Trophoblast cell (in vitro differentiated cells and primary cell): ENCODE data around the gene LZTS3. TPM values are rescaled to one million over a fixed set of nuclear protein-coding genes. Genes with fewer than 3 reads are reported as not detected.
"Not testable (repeated sequence)": the region's sequence is repeated elsewhere in the genome, so short reads cannot be mapped to it uniquely, and the experiment has no call there.

ENCODE experiments used
- DNase-seq, 2 donors: peaks; one replicate each; pipeline ENCODE4 v3.0.0-alpha.2; 2016
- H2AFZ ChIP-seq: 2 replicates; pipeline ENCODE4 v1.6.1; 2013; ENCODE audit warnings: low read length, moderate library complexity, mild to moderate bottlenecking; ENCODE audit not compliant: insufficient read depth, poor library complexity
- H2AK5ac ChIP-seq: 2 replicates; pipeline ENCODE4 v1.6.1; 2013; ENCODE audit warnings: mild to moderate bottlenecking, low read length
- H2BK120ac ChIP-seq: 2 replicates; pipeline ENCODE4 v1.6.1; 2013; ENCODE audit warnings: low read length, mild to moderate bottlenecking, moderate library complexity; ENCODE audit not compliant: insufficient read depth, poor library complexity
- H2BK12ac ChIP-seq: 2 replicates; pipeline ENCODE4 v1.6.1; 2013; ENCODE audit warnings: mild to moderate bottlenecking, low read length, moderate library complexity
- H2BK5ac ChIP-seq: 2 replicates; pipeline ENCODE4 v1.6.1; 2013; ENCODE audit warnings: low read length, low read depth, moderate library complexity, mild to moderate bottlenecking; ENCODE audit not compliant: poor library complexity
- H3K14ac ChIP-seq: 2 replicates; pipeline ENCODE4 v1.6.1; 2013; ENCODE audit warnings: mild to moderate bottlenecking, low read length
- H3K18ac ChIP-seq: 2 replicates; pipeline ENCODE4 v1.6.1; 2013; ENCODE audit warnings: mild to moderate bottlenecking, low read length
- H3K23ac ChIP-seq: 2 replicates; pipeline ENCODE4 v1.6.1; 2013; ENCODE audit warnings: low read length
- H3K27ac ChIP-seq: 2 replicates; pipeline ENCODE4 v1.5.1; 2013; ENCODE audit warnings: low read depth, mild to moderate bottlenecking, inconsistent platforms, low read length, moderate library complexity
- H3K27me3 ChIP-seq: 2 replicates; pipeline ENCODE4 v1.6.1; 2013; ENCODE audit warnings: inconsistent platforms, mild to moderate bottlenecking, low read length, moderate library complexity; ENCODE audit not compliant: insufficient read depth
- H3K36me3 ChIP-seq, 2 experiments: 1 replicate in 1 of 2; 2 replicates in 1 of 2; pipeline ENCODE4 v1.6.1; 2013; ENCODE audit warnings: low read length in 2 of 2, mild to moderate bottlenecking in 2 of 2, moderate library complexity in 1 of 2; ENCODE audit not compliant: insufficient read depth in 2 of 2, control insufficient read depth in 1 of 2
- H3K4ac ChIP-seq: 2 replicates; pipeline ENCODE4 v1.6.1; 2013; ENCODE audit warnings: low read depth, mild to moderate bottlenecking, low read length, moderate library complexity
- H3K4me1 ChIP-seq, 2 experiments: 1 replicate in 1 of 2; 2 replicates in 1 of 2; pipeline ENCODE4 v1.6.1; 2013; ENCODE audit warnings: low read length in 2 of 2, mild to moderate bottlenecking in 2 of 2, moderate library complexity in 1 of 2; ENCODE audit not compliant: insufficient read depth in 2 of 2, control insufficient read depth in 1 of 2
- H3K4me2 ChIP-seq: 2 replicates; pipeline ENCODE4 v1.6.1; 2013; ENCODE audit warnings: inconsistent platforms, mild to moderate bottlenecking, low read length, moderate library complexity
- H3K4me3 ChIP-seq: 2 replicates; pipeline ENCODE4 v1.5.1; 2013; ENCODE audit warnings: mild to moderate bottlenecking, low read depth, low read length, inconsistent platforms
- H3K79me1 ChIP-seq: one replicate; pipeline ENCODE4 v1.6.1; 2013; ENCODE audit warnings: low read length
- H3K79me2 ChIP-seq: 2 replicates; pipeline ENCODE4 v1.6.1; 2013; ENCODE audit warnings: low read length, mild to moderate bottlenecking; ENCODE audit not compliant: control insufficient read depth, insufficient read depth, poor library complexity
- H3K9ac ChIP-seq: 2 replicates; pipeline ENCODE4 v1.6.1; 2013; ENCODE audit warnings: mild to moderate bottlenecking, low read length
- H3K9me3 ChIP-seq: 2 replicates; pipeline ENCODE4 v1.6.1; 2013; ENCODE audit warnings: low read depth, mild to moderate bottlenecking, control low read depth, inconsistent platforms, low read length; ENCODE audit not compliant: insufficient read depth
- H4K12ac ChIP-seq: 2 replicates; pipeline ENCODE4 v1.6.1; 2013; ENCODE audit warnings: low read depth, mild to moderate bottlenecking, low read length, moderate library complexity
- H4K8ac ChIP-seq: 2 replicates; pipeline ENCODE4 v1.6.1; 2013; ENCODE audit warnings: low read depth, mild to moderate bottlenecking, low read length, moderate library complexity
- H4K91ac ChIP-seq: one replicate; pipeline ENCODE4 v1.6.1; 2013; ENCODE audit warnings: low read depth, mild to moderate bottlenecking, low read length, moderate library complexity
- WGBS: extraction: QIAGEN DNeasy Blood & Tissue Kit; methylation state at CpG from one replicate; pipeline ENCODE4 v1.1.7; 2013; ENCODE audit warnings: missing lambda C conversion rate; ENCODE audit not compliant: insufficient read length, insufficient coverage; ENCODE audit errors: extremely low coverage; 5-methylcytosine and 5-hydroxymethylcytosine counted together
- polyA plus RNA-seq: library from polyadenylated mRNA; stranded (reverse); fragments of 200-250 nt; gene quantifications from 2 replicates; pipeline ENCODE4 v1.2.3, GENCODE V29; 2013

Gene LZTS3
- polyA plus RNA-seq: 5.7 and 6.3 TPM in 2 replicates

DNA sequence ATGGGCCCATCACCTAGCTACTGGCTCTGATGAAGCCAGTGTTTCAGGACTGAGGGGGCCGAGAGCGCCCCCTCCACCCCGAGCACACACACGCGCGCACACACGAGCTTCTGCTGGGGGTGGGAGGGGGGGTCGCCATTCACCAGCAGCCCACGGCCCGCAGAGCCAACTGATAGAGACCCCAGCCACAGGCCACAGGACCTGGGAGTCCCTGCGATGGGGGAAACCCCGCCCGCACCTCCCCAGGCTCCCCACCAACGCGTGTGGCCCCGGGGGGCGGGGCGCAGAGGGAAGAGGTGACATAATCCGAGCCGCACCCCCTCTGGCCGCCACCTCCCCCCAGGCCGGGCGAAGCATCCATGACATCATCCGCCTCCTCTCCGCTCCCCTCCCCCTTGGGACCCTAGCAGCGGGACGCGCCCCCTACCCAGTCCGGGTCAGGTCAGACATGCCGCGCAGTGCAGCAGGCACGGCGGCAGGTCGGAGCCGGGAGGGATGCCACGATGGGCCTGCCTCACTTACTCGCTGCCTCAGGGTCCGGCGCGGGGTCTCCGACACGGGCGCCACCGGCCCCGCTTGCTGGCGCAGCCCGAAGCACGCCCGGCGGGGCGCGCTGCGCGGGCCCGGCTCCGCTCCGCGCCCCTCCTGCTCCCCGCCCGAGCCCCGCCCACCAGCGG, at the start of gene LZTS3:
LZTS3 (minus strand) TSS at position 617 of the 677 bp plus-strand sequence. CDS start 6,386 bp downstream, outside the sequence.
- no CpG with 5 or more reads among the region's 62 CpGs for WGBS
- Histone ChIP-seq H2BK5ac (peak within 1 kb of the TSS; percentile 67), H3K23ac (peak within 1 kb of the TSS; percentile 13), H3K9ac (peak within 1 kb of the TSS; percentile 89), H3K9me3 (no peaks in the 10 kb centered on the region), H3K36me3 (no peaks in the 10 kb centered on the region), H3K14ac (peak within 1 kb of the TSS; percentile 90), H2AFZ (peak within 1 kb of the TSS; percentile 98), H4K91ac (peak within 1 kb of the TSS; percentile 78), H3K27ac (peak within 1 kb of the TSS; percentile 46), H3K4me3 (peak within 1 kb of the TSS; percentile 99), H3K4me1 (peaks cover 7 to 9% of the 10 kb centered on the region in 2 experiments), H3K79me1 (peaks cover 19% of the 10 kb centered on the region), H2BK12ac (peak within 1 kb of the TSS; percentile 31), H3K4me2 (peak within 1 kb of the TSS; percentile 97), H3K79me2 (peaks cover 7% of the 10 kb centered on the region), H4K8ac (peak within 1 kb of the TSS; percentile 77), H3K4ac (peak within 1 kb of the TSS; percentile 2), H2AK5ac (peak within 1 kb of the TSS; percentile 88), H2BK120ac (peak within 1 kb of the TSS; percentile 88), H3K27me3 (no peaks in the 10 kb centered on the region), H4K12ac (peak within 1 kb of the TSS; percentile 94), H3K18ac (peak within 1 kb of the TSS; percentile 95)
- DNase-seq: peak in 1 of 2 donors; percentile 26

DNA sequence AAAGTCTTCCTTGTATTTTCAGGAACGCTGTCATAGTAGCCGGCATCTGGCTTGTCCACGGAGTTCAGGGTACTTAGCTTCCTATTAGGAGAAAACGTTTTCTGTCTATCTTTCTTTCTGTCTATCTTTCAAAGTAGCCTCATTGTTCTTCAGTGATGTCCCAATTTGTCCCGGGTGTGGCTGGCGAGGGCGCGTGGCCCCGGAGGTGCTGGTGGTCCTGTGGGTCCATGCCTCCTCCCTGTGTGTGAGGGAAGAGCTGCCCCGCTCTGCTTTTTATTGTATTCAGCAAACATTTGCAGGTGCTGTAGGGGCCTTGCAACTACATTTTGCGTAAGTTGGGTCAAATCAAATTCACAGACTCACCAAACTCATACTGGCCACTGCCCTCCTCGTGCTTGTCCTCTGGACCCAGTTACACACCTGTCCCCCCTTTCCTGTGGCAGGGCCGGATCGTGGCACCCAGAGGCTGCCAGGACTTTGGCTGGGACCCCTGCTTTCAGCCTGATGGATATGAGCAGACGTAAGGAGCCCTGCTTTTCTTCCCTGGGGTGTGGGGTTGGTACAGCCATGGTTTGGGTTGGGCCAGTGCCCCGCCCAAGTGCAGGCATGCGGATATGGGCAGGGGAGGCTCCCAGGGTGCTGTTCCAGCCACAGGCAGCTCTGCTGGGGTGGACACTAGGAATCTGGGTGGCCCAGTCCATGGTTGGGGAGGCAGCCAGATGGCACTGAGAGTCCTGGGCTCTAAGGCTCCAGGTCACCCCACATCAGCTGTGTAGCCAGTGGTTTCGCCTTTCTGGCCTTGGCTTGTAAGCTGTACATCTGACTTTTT, 48.3 kb upstream of the LZTS3 start:
- Histone ChIP-seq H3K36me3 (peaks cover 26 to 27% of the 10 kb centered on the region in 2 experiments), H2BK12ac (no peak overlapping the region), H3K4me3 (no peak overlapping the region), H2BK120ac (no peak overlapping the region), H4K8ac (no peak overlapping the region), H3K27me3 (no peaks in the 10 kb centered on the region), H3K14ac (no peak overlapping the region), H3K4me2 (no peak overlapping the region), H2BK5ac (no peak overlapping the region), H2AFZ (no peak overlapping the region), H4K91ac (no peak overlapping the region), H3K23ac (no peak overlapping the region), H4K12ac (no peak overlapping the region), H3K9me3 (peaks cover 2% of the 10 kb centered on the region), H3K4ac (no peak overlapping the region), H2AK5ac (no peak overlapping the region), H3K9ac (no peak overlapping the region), H3K79me2 (no peaks in the 10 kb centered on the region), H3K18ac (no peak overlapping the region), H3K79me1 (no peaks in the 10 kb centered on the region), H3K4me1 (peaks cover 0 to 2% of the 10 kb centered on the region in 2 experiments), H3K27ac (no peak overlapping the region)
- WGBS: no CpG with 5 or more reads among the region's 18 CpGs
- no peak for DNase-seq

DNA sequence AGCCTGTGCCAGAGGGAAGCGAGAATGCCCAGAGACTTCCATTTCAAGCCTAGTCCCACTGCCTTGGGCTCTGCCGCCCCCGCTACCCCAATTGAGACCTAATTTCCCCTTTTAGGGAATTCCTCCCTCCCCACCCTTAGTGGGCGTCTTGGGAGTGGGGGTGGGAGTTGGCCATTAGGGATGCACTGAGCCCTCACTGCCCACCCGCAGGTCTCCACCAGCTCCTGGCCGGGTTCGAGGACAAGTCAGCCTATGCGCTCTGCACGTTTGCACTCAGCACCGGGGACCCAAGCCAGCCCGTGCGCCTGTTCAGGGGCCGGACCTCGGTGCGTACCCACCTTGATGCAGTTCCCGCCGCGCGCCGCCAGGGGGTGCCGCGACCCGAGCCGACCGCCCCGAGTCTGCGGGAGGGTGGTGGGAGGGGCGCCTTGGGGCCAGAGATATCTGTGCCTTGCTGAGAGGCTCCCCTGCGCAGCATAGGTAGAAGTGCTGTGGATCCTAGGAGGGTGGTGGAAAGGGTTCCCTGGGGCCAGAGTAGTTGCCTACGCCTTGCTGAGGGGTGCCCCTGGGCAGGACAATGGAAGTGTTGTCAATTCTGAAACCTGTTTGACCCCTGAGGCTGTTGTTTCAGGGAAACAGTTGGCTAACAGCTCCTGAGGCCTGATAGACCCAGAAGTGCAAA, 45.1 kb upstream of the LZTS3 start:
- WGBS: no CpG with 5 or more reads among the region's 30 CpGs
- Histone ChIP-seq H2BK5ac (no peak overlapping the region), H3K79me1 (no peaks in the 10 kb centered on the region)

DNA sequence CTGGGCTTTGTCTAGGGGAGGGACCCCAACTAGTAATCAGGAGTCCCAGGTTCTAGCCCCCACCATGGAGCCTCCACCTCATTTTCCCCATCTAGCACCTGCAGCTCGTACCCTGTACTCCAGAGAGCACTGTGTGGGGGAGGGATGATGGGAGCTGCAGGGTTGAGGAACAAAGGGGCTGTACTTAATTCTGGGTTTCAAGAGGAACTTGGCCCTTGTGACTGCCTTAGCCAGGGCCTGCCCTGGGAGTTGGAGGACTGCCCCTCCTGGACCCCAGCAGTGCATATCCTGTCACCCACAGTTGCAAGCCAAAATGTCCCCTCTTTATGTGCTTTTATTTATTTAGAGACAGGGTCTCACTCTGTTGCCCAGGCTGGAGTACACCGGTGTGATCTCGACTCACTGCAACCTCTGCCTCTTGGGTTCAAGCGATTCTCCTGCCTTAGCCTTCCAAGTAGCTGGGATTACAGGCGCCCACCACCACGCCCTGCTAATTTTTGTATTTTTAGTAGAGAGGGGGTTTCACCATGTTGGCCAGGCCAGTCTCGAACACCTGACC, 42.1 kb upstream of the LZTS3 start:
- not testable (repeated sequence) for H2AK5ac ChIP-seq, H3K79me1 ChIP-seq, H4K8ac ChIP-seq, H3K4me1 ChIP-seq, H2BK12ac ChIP-seq, H3K27ac ChIP-seq, H3K79me2 ChIP-seq, H3K4me3 ChIP-seq, H4K91ac ChIP-seq, H3K27me3 ChIP-seq, H3K4me2 ChIP-seq, H2BK120ac ChIP-seq, H3K14ac ChIP-seq, H3K9ac ChIP-seq, H2BK5ac ChIP-seq, H3K9me3 ChIP-seq, H3K23ac ChIP-seq, DNase-seq, H3K4ac ChIP-seq, H4K12ac ChIP-seq, H3K18ac ChIP-seq, H2AFZ ChIP-seq
- H3K36me3 ChIP-seq: peaks cover 23 to 24% of the 10 kb centered on the region in 2 experiments
- no CpG with 5 or more reads among the region's 7 CpGs for WGBS

More for the DNA sequence above, 45.1 kb upstream of the LZTS3 start:
- Histone ChIP-seq H3K4me2 (no peak overlapping the region), H3K23ac (no peak overlapping the region), H3K79me2 (no peaks in the 10 kb centered on the region), H2AK5ac (no peak overlapping the region), H3K36me3 (peaks cover 38 to 40% of the 10 kb centered on the region in 2 experiments), H2AFZ (no peak overlapping the region), H4K8ac (no peak overlapping the region), H3K14ac (no peak overlapping the region), H3K27ac (no peak overlapping the region), H3K9ac (no peak overlapping the region), H3K4ac (no peak overlapping the region), H2BK12ac (no peak overlapping the region), H4K91ac (no peak overlapping the region), H3K9me3 (peaks cover 2% of the 10 kb centered on the region), H4K12ac (peak overlapping the region; percentile 39), H3K18ac (no peak overlapping the region), H3K27me3 (no peaks in the 10 kb centered on the region), H3K4me1 (peaks cover 0 to 2% of the 10 kb centered on the region in 2 experiments), H3K4me3 (no peak overlapping the region), H2BK120ac (no peak overlapping the region)
- peak; percentile 40 to 78 for DNase-seq
